ENCODE results near the gene SCGB1D2.
A peak's percentile ranks its signal among the peaks of the same experiment; 100 is the strongest.

- TF ChIP-seq RFX5 (IDR thresholded peaks at IDR 0.05; ENCODE audit: low read depth, low read length) (no peak), POLR2A (IDR thresholded peaks at IDR 0.05; ENCODE audit: low read depth, low read length) (no peak), SRF (IDR thresholded peaks at IDR 0.05; ENCODE audit: low read depth in 2 of 2, low read length in 2 of 2) (no peak), NKRF (conservative IDR thresholded peaks at IDR 0.05) (no peak), POLR2AphosphoS5 (IDR thresholded peaks at IDR 0.05; ENCODE audit: low read length) (no peak), GABPA (IDR thresholded peaks at IDR 0.05; ENCODE audit: low read depth) (no peak), CTCF (IDR thresholded peaks at IDR 0.05 in 2 of 3, conservative IDR thresholded peaks at IDR 0.05 in 1 of 3; ENCODE audit: control insufficient read depth in 2 of 3, extremely low read depth in 1 of 3, insufficient read depth in 1 of 3, low read depth in 3 of 3, low read length in 3 of 3) (peak; percentile 5 to 31 (median 23); a peak in 2 of 6 replicates), USF1 (IDR thresholded peaks at IDR 0.05; ENCODE audit: borderline replicate concordance, extremely low read length, insufficient read depth, low read depth, low read length) (no peak), SP1 (IDR thresholded peaks at IDR 0.05; ENCODE audit: low read depth, low read length) (no peak), MAX (IDR thresholded peaks at IDR 0.05; ENCODE audit: low read depth, low read length) (no peak), CEBPB (IDR thresholded peaks at IDR 0.05; ENCODE audit: borderline replicate concordance in 1 of 2, low read depth in 2 of 2, low read length in 2 of 2) (no peak)
Measured at GRCh38 chr11:62269654-62270278, 27.7 kb downstream of the SCGB1D2 start, which contains the start of gene SCGB2A2.
